NCI-H1930 (cell line): ENCODE measurements around the gene OR10V1.
A peak's percentile ranks its signal among the peaks of the same experiment; 100 is the strongest.
"Not testable (repeated sequence)": the region's sequence is repeated elsewhere in the genome, so short reads cannot be mapped to it uniquely, and the experiment has no call there.

ENCODE experiments used
- DNase-seq, 2 experiments: peaks; one replicate each; lab custom pipeline; 2025; lab: John Stamatoyannopoulos, UW

OR10V1 gene

DNA sequence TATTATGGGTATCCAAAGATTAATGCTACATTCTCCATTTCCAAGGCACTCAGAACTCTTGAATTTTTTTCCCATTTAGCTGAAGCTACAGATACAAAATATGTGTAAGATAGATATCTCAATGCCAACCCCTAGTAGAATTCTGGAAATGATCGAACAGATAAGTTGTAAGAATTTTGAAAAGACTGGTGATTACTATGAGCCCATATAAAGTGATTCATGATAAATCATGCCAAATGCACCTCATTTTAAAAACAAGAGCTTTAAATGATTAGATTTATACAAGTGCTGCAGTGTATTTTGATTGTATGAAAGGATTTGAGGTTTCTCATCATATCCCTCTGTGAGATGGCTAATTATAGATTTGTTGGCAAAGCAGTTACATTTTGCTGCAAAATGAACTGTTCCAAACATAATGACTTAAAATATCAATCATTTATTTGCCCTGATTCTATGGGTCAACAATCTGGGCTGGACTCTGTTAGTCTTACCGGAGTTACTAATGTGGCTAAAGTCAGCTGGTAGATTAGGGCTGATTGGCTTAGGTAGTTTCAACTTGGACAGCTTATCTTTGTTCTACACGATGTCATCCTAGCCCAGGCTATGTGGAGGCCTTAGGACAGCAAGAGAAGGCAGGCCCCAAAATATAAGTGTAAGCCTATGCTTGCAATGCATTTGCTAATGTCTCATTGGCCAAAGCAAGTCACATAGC is 3.4 kb downstream of the OR10V1 start:
- no peak for DNase-seq

GRCh38 chr11:59708537-59708936 is 5.1 kb downstream of the OR10V1 start:
- DNase-seq: no peak

DNA sequence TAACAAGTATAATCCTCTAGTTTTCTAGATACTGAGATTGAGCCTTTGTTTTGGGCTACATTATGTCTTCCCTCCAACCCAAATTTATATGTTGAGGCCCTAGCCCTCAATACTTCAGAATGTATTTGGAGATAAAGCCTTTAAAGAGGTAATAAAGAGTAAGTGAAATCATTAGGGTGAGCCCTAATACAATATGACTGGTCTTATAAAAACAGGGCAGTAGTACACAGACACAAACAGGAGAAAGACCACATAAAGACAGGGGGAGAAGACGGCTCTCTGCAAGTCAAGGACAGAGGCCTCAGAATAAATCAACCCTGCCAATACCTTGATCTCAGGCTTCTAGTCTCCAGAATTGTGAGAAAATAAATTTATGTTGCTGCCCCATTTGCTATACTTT is 6.3 kb downstream of the OR10V1 start:
- no peak for DNase-seq

- DNase-seq: no peak
Observed at GRCh38 chr11:59706518-59707285, 6.9 kb downstream of the OR10V1 start.

DNA sequence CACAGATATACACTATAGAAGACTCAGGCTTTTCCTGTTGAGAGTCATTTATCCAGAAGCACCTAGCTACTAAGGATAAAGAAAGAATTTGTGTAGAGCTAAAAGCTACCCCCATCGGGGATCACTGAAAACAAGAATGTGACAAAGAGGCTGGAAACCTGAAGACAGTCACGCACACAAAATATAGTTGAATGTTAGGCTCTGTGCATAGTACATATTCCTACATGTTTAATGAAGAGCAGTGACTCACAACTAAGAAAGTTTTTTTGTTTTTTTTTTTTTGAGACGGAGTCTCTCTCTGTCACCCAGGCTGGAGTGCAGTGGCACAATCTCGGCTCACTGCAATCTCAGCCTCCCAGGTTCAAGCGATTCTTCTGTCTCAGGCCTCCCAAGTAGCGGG is 8.4 kb downstream of the OR10V1 start:
- no peak for DNase-seq

DNA sequence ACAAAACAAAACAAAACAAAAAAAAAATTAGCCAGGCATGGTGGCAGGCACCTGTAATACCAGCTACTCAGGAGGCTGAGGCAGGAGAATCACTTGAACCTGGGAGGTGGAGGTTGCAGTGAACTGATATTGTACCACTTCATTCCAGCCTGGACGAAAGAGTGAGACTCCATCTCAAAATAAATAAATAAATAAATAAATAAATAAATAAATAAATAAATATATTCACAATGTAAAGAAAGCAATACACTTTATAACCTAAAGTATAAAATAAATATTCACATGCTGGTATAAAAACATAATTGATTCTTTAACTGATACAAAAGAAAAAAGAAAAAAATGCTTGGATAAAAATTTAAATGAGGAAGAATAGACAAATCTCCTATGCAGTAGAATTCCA is 10.1 kb downstream of the OR10V1 start:
- DNase-seq: not testable (repeated sequence)

- DNase-seq: not testable (repeated sequence)
Observed at GRCh38 chr11:59700157-59700556, 13.5 kb downstream of the OR10V1 start.

GRCh38 chr11:59698506-59698905 is 15.1 kb downstream of the OR10V1 start:
- no peak for DNase-seq

- DNase-seq: no peak
Observed at GRCh38 chr11:59692915-59693314, 20.7 kb downstream of the OR10V1 start.

- no peak for DNase-seq
Observed at GRCh38 chr11:59691156-59691555, 22.5 kb downstream of the OR10V1 start.

GRCh38 chr11:59689015-59689414 is 24.6 kb downstream of the OR10V1 start:
- DNase-seq: no peak

DNA sequence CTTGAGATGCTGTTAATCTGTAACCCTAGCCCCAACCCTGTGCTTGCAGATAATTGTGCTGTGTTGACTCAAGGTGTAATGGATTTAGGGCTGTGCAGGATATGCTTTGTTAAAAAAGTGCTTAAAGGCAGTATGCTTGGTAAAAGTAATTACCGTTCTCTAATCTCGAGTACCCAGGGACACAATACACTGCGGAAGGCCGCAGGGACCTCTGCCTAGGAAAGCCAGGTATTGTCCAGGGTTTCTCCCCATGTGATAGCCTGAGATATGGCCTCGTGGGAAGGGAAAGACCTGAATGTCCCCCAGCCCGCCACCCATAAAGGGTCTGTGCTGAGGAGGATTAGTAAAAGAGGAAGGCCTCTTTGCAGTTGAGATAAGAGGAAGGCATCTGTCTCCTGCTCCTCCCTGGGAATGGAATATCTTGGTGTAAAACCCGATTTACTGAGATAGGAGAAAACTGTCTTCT is 32.4 kb downstream of the OR10V1 start:
- DNase-seq: not testable (repeated sequence)

- DNase-seq: peak in 1 of 2 experiments; percentile 38
Observed at GRCh38 chr11:59680287-59681154, 33.1 kb downstream of the OR10V1 start.

DNA sequence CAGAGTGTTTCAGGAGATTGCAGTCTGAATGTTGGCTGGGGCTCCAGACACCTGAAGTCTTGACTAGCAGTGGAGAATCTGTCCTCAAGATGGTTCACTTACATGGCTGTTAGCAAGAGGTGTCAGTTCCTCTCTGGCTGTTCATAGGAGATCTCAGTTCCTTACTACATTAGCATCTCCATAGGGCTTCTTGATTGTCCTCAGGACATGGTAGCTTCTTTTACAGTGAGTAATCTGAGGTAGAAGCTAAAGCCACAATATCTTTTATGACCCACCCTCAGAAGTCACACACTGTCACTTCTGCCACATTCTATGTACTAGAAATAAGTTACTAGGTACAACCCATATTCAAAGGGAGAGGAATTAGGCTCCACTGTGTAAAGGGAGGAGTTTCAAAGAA is 34.3 kb downstream of the OR10V1 start:
- no peak for DNase-seq

- no peak for DNase-seq
Observed at GRCh38 chr11:59678813-59679165, 34.9 kb downstream of the OR10V1 start.

- no peak for DNase-seq
Observed at GRCh38 chr11:59678118-59678812, 35.4 kb downstream of the OR10V1 start.

DNA sequence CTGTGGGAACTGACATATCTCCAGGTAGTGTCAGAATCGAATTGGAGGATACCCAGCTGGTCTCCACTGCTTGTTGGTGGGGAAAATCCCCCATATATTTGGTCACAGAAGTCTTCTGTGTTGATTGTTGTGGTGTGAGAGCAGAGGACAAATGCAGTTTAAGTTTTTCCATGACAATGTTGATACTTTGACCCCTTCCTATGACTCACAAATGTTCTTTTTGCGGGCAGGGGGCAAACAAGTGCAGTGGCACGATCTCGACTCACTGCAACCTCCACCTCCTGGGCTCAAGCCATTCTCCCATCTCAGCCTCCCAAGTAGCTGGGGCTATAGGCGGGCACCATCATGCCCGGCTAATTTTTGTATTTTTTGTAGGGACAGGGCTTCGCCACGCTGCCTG is 37.4 kb downstream of the OR10V1 start:
- no peak for DNase-seq

DNA sequence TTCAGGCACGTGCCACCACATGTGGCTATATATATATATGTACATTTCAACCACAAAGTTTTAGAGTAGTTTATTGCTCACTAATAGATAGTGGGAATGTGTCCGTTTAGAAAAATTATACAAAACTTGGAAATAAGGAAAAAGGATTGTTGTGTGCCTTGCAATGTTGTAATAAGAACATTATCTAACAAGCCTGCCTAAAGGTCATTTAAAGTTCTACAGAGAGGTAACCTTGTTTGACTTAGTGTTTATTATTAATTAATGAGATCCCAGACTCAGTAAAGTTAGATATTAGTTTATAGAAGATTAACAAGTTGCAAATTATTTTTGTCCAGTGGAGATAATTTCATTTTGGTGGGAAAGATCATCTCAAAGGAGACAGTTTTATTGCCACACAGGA is 39.4 kb downstream of the OR10V1 start:
- no peak for DNase-seq

DNA sequence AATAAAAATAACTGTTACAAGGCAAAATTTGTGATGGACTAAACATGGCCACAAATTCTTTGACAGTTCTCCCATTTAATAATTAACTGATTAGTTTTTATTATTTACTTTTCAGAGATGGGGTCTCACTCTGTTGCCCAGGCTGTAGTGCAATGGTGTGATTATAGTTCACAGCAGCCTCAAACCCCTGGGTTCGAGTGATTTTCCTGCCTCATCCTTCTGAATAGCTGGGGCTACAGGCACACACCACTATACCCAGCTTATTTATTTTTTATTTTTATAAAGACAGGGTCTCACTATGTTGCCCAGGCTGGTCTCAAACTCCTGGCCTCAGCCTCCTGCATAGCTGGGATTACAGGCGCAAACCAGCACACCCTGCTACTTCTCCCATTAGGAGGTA is 40.4 kb downstream of the OR10V1 start:
- DNase-seq: no peak

GRCh38 chr11:59671471-59671870 is 42.2 kb downstream of the OR10V1 start:
- no peak for DNase-seq

DNA sequence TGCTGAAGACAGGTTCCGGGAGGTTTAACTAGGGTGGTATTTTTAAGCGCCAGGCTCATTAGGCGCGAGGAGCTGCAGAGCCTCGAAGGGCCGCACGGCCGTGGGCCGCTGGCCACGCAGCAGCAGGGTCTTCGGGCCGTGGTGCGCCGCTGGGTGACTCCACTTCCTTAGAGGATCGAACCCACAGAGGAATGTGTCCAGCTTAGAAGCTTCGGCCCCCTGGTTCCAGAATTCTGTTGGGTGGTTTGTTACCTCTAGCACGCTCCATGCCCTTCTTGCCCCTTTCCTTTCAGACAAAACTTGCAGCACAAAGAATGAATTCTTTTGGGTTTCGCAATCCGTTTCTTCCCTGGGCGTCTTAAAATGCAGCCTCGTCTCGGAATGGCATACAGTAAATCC is 44.0 kb downstream of the OR10V1 start:
- DNase-seq: no peak
